H1 (cell line): ENCODE data around the gene FMC1. TPM values are rescaled to one million over a fixed set of nuclear protein-coding genes. Genes with fewer than 3 reads are reported as not detected.

Experiments used
- CTCF ChIA-PET: fragments of 300-600 bp; sonication (Branson Sonifier 250); formaldehyde crosslinking; loops from one replicate; lab custom pipeline; 2021; ENCODE audit not compliant: partially characterized antibody; lab: Charles Lee
- POLR2A ChIA-PET: fragments of 300-600 bp; sonication (Branson Sonifier 250); formaldehyde crosslinking; loops from one replicate; lab custom pipeline; 2021; ENCODE audit warnings: inconsistent platforms; ENCODE audit not compliant: partially characterized antibody; lab: Charles Lee
- DNase-seq, 2 experiments: peaks; one replicate each; pipeline versions ENCODE4 v3.0.0 to v3.0.0-alpha.2; 2010 to 2022; ENCODE audit warnings: low spot score in 2 of 2, low read depth in 1 of 2, mixed read lengths in 1 of 2
- FAIRE-seq: peaks from 2 replicates; lab custom pipeline; 2011; peaks lifted over from hg19 to GRCh38; lab: Jason Lieb, UNC
- H2AFZ ChIP-seq: 2 replicates; pipeline ENCODE4 v1.8.1; 2012; ENCODE audit warnings: low read length, inconsistent platforms
- H2AK5ac ChIP-seq: 2 replicates; pipeline ENCODE4 v1.6.1; 2013; ENCODE audit warnings: low read depth, low read length
- H2BK120ac ChIP-seq: replicated peaks from 2 replicates; pipeline ENCODE3; 2013; ENCODE audit warnings: low read depth, low read length, inconsistent platforms
- H2BK12ac ChIP-seq: 2 replicates; pipeline ENCODE4 v1.6.1; 2013; ENCODE audit warnings: low read depth, low read length
- H2BK15ac ChIP-seq: 2 replicates; pipeline ENCODE4 v1.6.1; 2013; ENCODE audit warnings: low read length
- H2BK20ac ChIP-seq: 2 replicates; pipeline ENCODE4 v1.6.1; 2013; ENCODE audit warnings: low read length
- H2BK5ac ChIP-seq: 2 replicates; pipeline ENCODE4 v1.6.1; 2013; ENCODE audit warnings: low read depth, low read length
- H3K14ac ChIP-seq: 2 replicates; pipeline ENCODE4 v1.6.1; 2013; ENCODE audit warnings: inconsistent platforms; ENCODE audit not compliant: insufficient read length
- H3K18ac ChIP-seq: 2 replicates; pipeline ENCODE4 v1.6.1; 2013; ENCODE audit warnings: low read length; ENCODE audit errors: extremely low read depth
- H3K23ac ChIP-seq: 2 replicates; pipeline ENCODE4 v1.6.1; 2013; ENCODE audit warnings: inconsistent platforms; ENCODE audit not compliant: insufficient read length
- H3K23me2 ChIP-seq: 2 replicates; pipeline ENCODE4 v1.6.1; 2013; ENCODE audit warnings: low read depth, low read length
- H3K27ac ChIP-seq: 2 replicates; pipeline ENCODE4 v1.6.1; 2011; ENCODE audit warnings: low read depth, low read length, inconsistent platforms
- H3K27me3 ChIP-seq, 4 experiments: replicated peaks in 1 of 4; 1 replicate in 1 of 4; 2 replicates in 3 of 4; pipeline versions ENCODE4 v1.6.1 to v1.8.1; 2011 to 2013; ENCODE audit warnings: low read length in 3 of 4, mild to moderate bottlenecking in 3 of 4, inconsistent platforms in 2 of 4, mixed read lengths in 2 of 4, moderate library complexity in 1 of 4; ENCODE audit not compliant: control insufficient read depth in 3 of 4, insufficient read depth in 3 of 4; ENCODE audit errors: extremely low read depth in 1 of 4
- H3K36me3 ChIP-seq, 4 experiments: 2 replicates each; pipeline versions ENCODE4 v1.6.1 to v1.8.1; 2011 to 2013; ENCODE audit warnings: mild to moderate bottlenecking in 4 of 4, low read length in 3 of 4, moderate library complexity in 2 of 4, control low read depth in 1 of 4, inconsistent platforms in 1 of 4; ENCODE audit not compliant: insufficient read depth in 4 of 4, control insufficient read depth in 2 of 4
- H3K4ac ChIP-seq: replicated peaks from 2 replicates; pipeline ENCODE3; 2013; ENCODE audit warnings: low read length, low read depth, mixed read lengths, inconsistent platforms; ENCODE audit not compliant: insufficient read length
- H3K4me1 ChIP-seq, 4 experiments: replicated peaks in 1 of 4; 1 replicate in 1 of 4; 2 replicates in 3 of 4; pipeline versions ENCODE4 v1.6.1 to v1.8.1; 2011 to 2013; ENCODE audit warnings: low read length in 3 of 4, inconsistent platforms in 2 of 4, mixed read lengths in 1 of 4; ENCODE audit not compliant: insufficient read depth in 4 of 4, control insufficient read depth in 3 of 4
- H3K4me2 ChIP-seq, 2 experiments: 2 replicates each; pipeline versions ENCODE4 v1.6.1 to v1.8.1; 2011 to 2013; ENCODE audit warnings: low read depth in 2 of 2, low read length in 2 of 2, control low read depth in 1 of 2, inconsistent platforms in 1 of 2, mild to moderate bottlenecking in 1 of 2; ENCODE audit not compliant: insufficient read depth in 1 of 2
- H3K4me3 ChIP-seq, 4 experiments: fragments of 200-600, 300-600 bp in 1 of 4; sonication (generic), shearing (Covaris generic), sonication (Bioruptor Twin) in 1 of 4; 2 replicates each; pipeline versions ENCODE4 v1.5.1 to v1.8.1; 2011 to 2016; ENCODE audit warnings: low read length in 4 of 4, low read depth in 3 of 4, control low read depth in 2 of 4, inconsistent platforms in 2 of 4, mild to moderate bottlenecking in 2 of 4, mixed read lengths in 1 of 4, moderate library complexity in 1 of 4; ENCODE audit not compliant: insufficient read depth in 2 of 4; ENCODE audit errors: extremely low read depth in 1 of 4
- H3K56ac ChIP-seq: replicated peaks from 2 replicates; pipeline ENCODE3; 2013; ENCODE audit warnings: low read depth, mild to moderate bottlenecking, mixed read lengths, low read length, inconsistent platforms; ENCODE audit not compliant: insufficient read length
- H3K79me1 ChIP-seq: 2 replicates; pipeline ENCODE4 v1.6.1; 2013; ENCODE audit warnings: low read depth, low read length, control low read depth
- H3K79me2 ChIP-seq, 2 experiments: 2 replicates each; pipeline versions ENCODE4 v1.6.1 to v1.8.1; 2012 to 2013; ENCODE audit warnings: low read length in 2 of 2, mild to moderate bottlenecking in 2 of 2, inconsistent platforms in 1 of 2; ENCODE audit not compliant: insufficient read depth in 2 of 2, control insufficient read depth in 1 of 2
- H3K9ac ChIP-seq, 4 experiments: replicated peaks in 1 of 4; 1 replicate in 1 of 4; 2 replicates in 3 of 4; pipeline versions ENCODE4 v1.6.1 to v1.8.1; 2011 to 2013; ENCODE audit warnings: low read depth in 3 of 4, low read length in 3 of 4, control low read depth in 2 of 4, mild to moderate bottlenecking in 2 of 4, moderate library complexity in 2 of 4, inconsistent platforms in 1 of 4; ENCODE audit errors: extremely low read depth in 1 of 4
- H3K9me3 ChIP-seq, 2 experiments: 2 replicates each; pipeline versions ENCODE4 v1.6.1 to v1.8.1; 2012 to 2013; ENCODE audit warnings: mild to moderate bottlenecking in 2 of 2, moderate library complexity in 2 of 2, control low read depth in 1 of 2, inconsistent platforms in 1 of 2, low read depth in 1 of 2, low read length in 1 of 2, mixed read lengths in 1 of 2; ENCODE audit not compliant: insufficient read depth in 2 of 2
- H4K20me1 ChIP-seq, 2 experiments: replicated peaks in 1 of 2; 2 replicates each; pipeline versions ENCODE3 to v1.8.1; 2011 to 2013; ENCODE audit warnings: inconsistent platforms in 2 of 2, low read length in 2 of 2, mild to moderate bottlenecking in 1 of 2; ENCODE audit not compliant: insufficient read depth in 2 of 2, control insufficient read depth in 1 of 2
- H4K5ac ChIP-seq: 2 replicates; pipeline ENCODE4 v1.6.1; 2013; ENCODE audit warnings: low read length, low read depth, mixed read lengths, inconsistent platforms; ENCODE audit not compliant: insufficient read length
- H4K8ac ChIP-seq: 2 replicates; pipeline ENCODE4 v1.8.0; 2013; ENCODE audit warnings: mild to moderate bottlenecking, moderate library complexity, low read length, inconsistent platforms; ENCODE audit not compliant: insufficient read depth; ENCODE audit errors: extremely low read depth
- H4K91ac ChIP-seq: replicated peaks from 2 replicates; pipeline ENCODE3; 2013; ENCODE audit warnings: low read length, mixed read lengths, inconsistent platforms; ENCODE audit not compliant: insufficient read length
- ATF3 ChIP-seq: IDR thresholded peaks from 2 replicates; pipeline ENCODE4 v1.6.1; 2011; ENCODE audit warnings: low read depth, mild to moderate bottlenecking, low read length; ENCODE audit not compliant: insufficient read depth
- CTCF ChIP-seq, 3 experiments: IDR thresholded peaks; 1 replicate in 2 of 3; 2 replicates in 1 of 3; pipeline versions ENCODE4 v1.5.1 to v1.6.1; 2011; ENCODE audit warnings: low read length in 3 of 3, mild to moderate bottlenecking in 3 of 3, inconsistent platforms in 2 of 3, low read depth in 1 of 3, moderate library complexity in 1 of 3; ENCODE audit not compliant: insufficient read depth in 1 of 3; ENCODE audit errors: control extremely low read depth in 1 of 3
- JUND ChIP-seq: IDR thresholded peaks from 2 replicates; pipeline ENCODE4 v1.6.1; 2011; ENCODE audit warnings: mild to moderate bottlenecking, improper control_type of control experiment, low read length
- KDM4A ChIP-seq: IDR thresholded peaks from one replicate; pipeline ENCODE4 v1.7.1; 2012; ENCODE audit warnings: low read depth, mild to moderate bottlenecking, moderate library complexity, low read length, inconsistent platforms; ENCODE audit not compliant: severe bottlenecking
- PHF8 ChIP-seq: fragments of 200-600 bp; sonication (generic); conservative IDR thresholded peaks from 2 replicates; pipeline ENCODE4 v1.7.1; 2012; ENCODE audit warnings: low read depth, mild to moderate bottlenecking, inconsistent platforms, low read length, moderate library complexity
- RXRA ChIP-seq: IDR thresholded peaks from 2 replicates; pipeline ENCODE4 v1.6.1; 2011; ENCODE audit warnings: low read depth, mild to moderate bottlenecking, low read length, moderate library complexity; ENCODE audit not compliant: insufficient read depth
- SIN3A ChIP-seq, 2 experiments: IDR thresholded peaks in 1 of 2; conservative IDR thresholded peaks in 1 of 2; 2 replicates each; pipeline ENCODE4 v1.6.1; 2011 to 2012; ENCODE audit warnings: low read length in 2 of 2, improper control_type of control experiment in 1 of 2, low read depth in 1 of 2, mild to moderate bottlenecking in 1 of 2
- SUZ12 ChIP-seq: fragments of 200-600 bp; sonication (generic); IDR thresholded peaks from 2 replicates; pipeline ENCODE4 v1.6.1; 2012; ENCODE audit warnings: mild to moderate bottlenecking, inconsistent platforms, low read length, moderate library complexity, mixed read lengths
- TAF1 ChIP-seq: IDR thresholded peaks from 2 replicates; pipeline ENCODE4 v1.6.1; 2011; ENCODE audit warnings: mild to moderate bottlenecking, low read depth, low read length
- ZNF274 ChIP-seq: IDR thresholded peaks from 2 replicates; pipeline ENCODE4 v1.7.0; 2012; ENCODE audit warnings: low read length, borderline replicate concordance; ENCODE audit errors: extremely low read depth
- WGBS, 2 experiments: shearing (Covaris generic) in 1 of 2; methylation state at CpG; one replicate each; pipeline versions ENCODE4 v1.1.6 to v1.1.7; 2013 to 2015; ENCODE audit warnings: low lambda C conversion rate in 2 of 2, mixed read lengths in 2 of 2, inconsistent platforms in 1 of 2, low coverage in 1 of 2, missing lambda C conversion rate in 1 of 2; ENCODE audit not compliant: insufficient replicate concordance in 2 of 2, insufficient coverage in 1 of 2, insufficient read length in 1 of 2; ENCODE audit errors: extremely low coverage in 1 of 2, missing lambda C conversion rate in 1 of 2; 5-methylcytosine and 5-hydroxymethylcytosine counted together
- polyA plus RNA-seq, 7 experiments: library from polyadenylated mRNA; depleted of rRNA in 3 of 7; stranded (reverse) in 5 of 7; unstranded in 2 of 7; fragments of >200 nt in 5 of 7; fragments of 200-250 nt in 2 of 7; gene quantifications; 1 replicate in 5 of 7; 2 replicates in 1 of 7; 4 replicates in 1 of 7; pipeline versions ENCODE4 v1.2.1 to v1.2.3, GENCODE V29; 2011 to 2013; ENCODE audit warnings: missing spikeins in 2 of 7, mixed read lengths in 2 of 7
- total RNA-seq: library from RNA; stranded (reverse); fragmentation: NEBNext Ultra II Directional; extraction: Animal tissue kit (Norgen Biotek cat#: 25700); gene quantifications from 2 replicates; pipeline ENCODE4 v1.2.1, GENCODE V29; 2021

Gene FMC1
- total and polyA plus RNA-seq, 2 of the 8 experiments (the other 6 are each of a cell fraction or from before 2014, with no cell fraction given), result 15.8 to 28.4 TPM

GRCh38 chr7:139354729-139355128 is 13.6 kb downstream of the FMC1 start:
- Histone ChIP-seq H4K91ac (no peak overlapping the region), H3K18ac (no peak overlapping the region), H3K56ac (no peak overlapping the region), H2BK120ac (no peak overlapping the region), H3K4me3 (no peak overlapping the region), H3K14ac (no peak overlapping the region), H2BK5ac (no peak overlapping the region), H3K79me2 (no peaks in the 10 kb centered on the region), H3K36me3 (no peaks in the 10 kb centered on the region; a peak in 1 of 8 replicates), H3K23me2 (no peaks in the 10 kb centered on the region; the same call in 1 of the 2 replicates), H2BK12ac (no peak overlapping the region), H4K20me1 (no peaks in the 10 kb centered on the region), H3K23ac (no peak overlapping the region), H3K4me1 (peaks cover 0 to 5% (median 2%) of the 10 kb centered on the region in 4 experiments; a peak in 4 of 7 replicates), H3K27me3 (no peaks in the 10 kb centered on the region), H2AK5ac (no peak overlapping the region), H4K8ac (no peak overlapping the region), H3K27ac (no peak overlapping the region), H2BK15ac (no peak overlapping the region), H3K4ac (no peak overlapping the region), H4K5ac (no peak overlapping the region), H3K9ac (no peak overlapping the region), H2BK20ac (no peak overlapping the region), H2AFZ (no peak overlapping the region), H3K9me3 (no peaks in the 10 kb centered on the region), H3K4me2 (no peak overlapping the region), H3K79me1 (no peaks in the 10 kb centered on the region)
- WGBS, 2 experiments, result 91% methylated on average over 2 of the region's 2 CpGs; no CpG with 5 or more reads in 1 of the 2 experiments
- ChIA-PET CTCF (interaction anchor here (0.6 to 1.4 kb wide), 6 partner anchors 15 to 1493 kb away, joined by 3 to 5 read pairs (median 4); no protein-coding TSS in a partner anchor), POLR2A (interaction anchor here (0.6 to 2.0 kb wide), 6 partner anchors 9 to 96 kb away, joined by 4 to 5 read pairs (median 4); no protein-coding TSS in a partner anchor)
- FAIRE-seq, result no peak
- DNase-seq, result no peak
- TF ChIP-seq ATF3 (no peak), PHF8 (no peak), CTCF (IDR thresholded peaks at IDR 0.05; ENCODE audit: control extremely low read depth in 1 of 3, insufficient read depth in 1 of 3, low read depth in 1 of 3, low read length in 3 of 3) (no peak), KDM4A (no peak), RXRA (no peak), ZNF274 (no peak), SUZ12 (no peak), SIN3A (conservative IDR thresholded peaks at IDR 0.05 in 1 of 2, IDR thresholded peaks at IDR 0.05 in 1 of 2; ENCODE audit: low read depth in 1 of 2, low read length in 2 of 2) (no peak), TAF1 (no peak), JUND (no peak)
